ENCODE data around the gene ZC3H13.

Gene ZC3H13

DNA sequence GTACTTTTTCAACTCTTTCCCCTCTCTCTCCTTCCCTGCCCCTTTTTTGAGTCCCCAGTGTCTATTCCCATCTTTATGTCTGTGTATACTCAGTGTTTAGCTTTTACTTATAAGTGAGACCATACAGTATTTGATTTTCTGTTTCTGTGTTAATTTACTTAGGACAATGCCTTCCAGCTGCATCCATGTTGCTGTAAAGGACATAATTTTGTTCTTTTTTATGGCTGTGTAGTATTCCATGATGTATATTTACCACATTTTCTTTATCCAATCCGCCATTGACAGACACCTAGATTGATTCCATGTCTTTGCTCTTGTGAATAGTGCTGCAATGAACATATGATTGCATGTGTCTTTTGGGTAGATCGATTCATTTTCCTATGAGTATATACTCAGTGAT is 10.7 kb upstream of the ZC3H13 start:
- no peak for DNase-seq (ENCODE audit: low spot score)

DNA sequence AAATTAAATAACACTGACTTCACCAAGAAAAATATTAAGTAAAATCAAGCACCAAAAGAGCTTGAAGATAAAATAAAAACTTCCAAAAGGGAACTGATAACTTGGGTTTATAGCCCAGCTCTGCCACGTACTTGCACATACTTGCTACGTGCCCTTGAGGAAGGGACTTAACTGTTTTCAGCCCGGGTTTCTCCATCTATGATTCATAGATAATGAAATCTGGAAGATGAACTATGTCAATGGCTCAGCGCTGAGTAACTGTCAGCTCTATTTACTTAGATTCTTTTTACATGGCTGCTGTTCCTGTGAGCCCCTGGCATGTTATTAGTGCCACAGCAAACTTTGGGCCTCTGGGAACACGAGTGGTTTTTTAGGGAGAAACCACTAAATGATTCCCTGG is 9.6 kb upstream of the ZC3H13 start:
- DNase-seq (ENCODE audit: low spot score): no peak

DNA sequence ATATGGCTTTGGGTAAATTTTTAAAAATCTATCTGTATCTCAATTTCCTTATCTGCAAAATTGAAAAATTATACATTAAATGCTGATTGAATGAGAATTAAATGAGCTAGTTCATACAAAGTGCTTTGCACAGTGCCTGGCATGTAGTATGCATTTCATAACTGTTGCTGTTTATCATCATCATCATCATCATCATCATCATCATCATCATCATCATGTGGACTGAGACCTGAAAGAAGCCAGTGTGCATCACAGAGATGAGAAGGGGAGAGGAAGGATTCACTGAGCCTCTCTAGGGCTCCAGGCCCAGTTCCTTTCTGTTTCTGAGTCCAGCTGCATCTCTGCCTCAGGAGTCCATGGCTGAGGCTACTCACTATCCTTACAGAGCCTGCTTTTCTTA is 6.9 kb upstream of the ZC3H13 start:
- DNase-seq (ENCODE audit: low spot score): peak; percentile 43

DNA sequence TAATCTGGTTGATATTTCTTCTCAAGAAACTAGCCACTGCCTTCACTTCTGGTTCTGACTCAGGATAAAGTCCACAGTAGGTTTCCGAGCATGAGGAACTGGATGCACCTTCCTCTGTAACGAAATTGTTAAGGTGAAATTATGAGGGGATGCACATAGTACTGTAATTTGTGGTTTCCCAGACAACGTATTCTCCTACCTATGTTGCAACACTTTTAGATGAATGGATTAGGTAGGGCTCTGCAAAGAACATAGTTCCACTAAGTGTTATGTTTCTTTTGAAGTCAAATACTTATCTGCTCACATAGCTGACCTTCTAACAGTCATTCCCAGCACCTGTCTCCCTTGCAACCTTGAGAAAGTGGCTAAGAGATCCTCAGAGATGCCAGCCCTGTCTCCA is 5.7 kb upstream of the ZC3H13 start:
- peak; percentile 17 for DNase-seq (ENCODE audit: low spot score)

DNA sequence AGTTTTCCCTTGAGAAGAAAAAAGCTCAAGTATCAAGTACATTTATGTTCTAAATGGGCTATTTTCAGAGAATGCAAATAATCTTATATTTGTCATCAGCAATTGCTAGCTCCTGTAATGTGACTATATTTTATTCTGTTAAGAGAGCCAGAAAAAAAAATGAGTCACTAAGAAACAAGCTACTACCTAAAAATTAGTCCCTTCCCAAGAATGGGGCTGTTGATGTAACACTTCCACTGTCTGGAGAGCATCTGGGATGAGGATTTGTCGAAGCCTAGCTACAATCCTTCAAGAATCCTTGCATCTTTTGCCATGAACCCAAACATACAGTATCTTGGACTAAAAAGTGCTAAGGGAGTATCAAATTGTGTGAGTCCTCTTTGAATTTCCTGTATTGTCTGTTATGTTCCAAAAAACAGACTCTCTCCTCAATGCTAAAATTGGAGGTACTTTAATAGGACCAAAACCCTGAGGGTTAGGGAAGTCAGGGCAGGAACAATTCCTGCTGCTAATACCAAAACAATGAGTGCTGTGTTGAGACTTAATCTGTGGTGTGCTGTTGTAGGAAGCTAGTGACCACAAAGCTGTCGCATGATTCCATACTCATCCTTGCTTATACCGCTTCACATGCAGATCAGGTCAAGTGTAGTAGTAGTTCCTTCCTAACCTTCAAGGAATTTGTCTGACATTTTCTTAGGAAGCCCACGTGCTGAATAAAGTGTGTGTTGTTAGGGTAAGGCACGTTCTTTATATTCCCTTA is 4.9 kb upstream of the ZC3H13 start:
- peak; percentile 83 for DNase-seq (ENCODE audit: low spot score)

DNA sequence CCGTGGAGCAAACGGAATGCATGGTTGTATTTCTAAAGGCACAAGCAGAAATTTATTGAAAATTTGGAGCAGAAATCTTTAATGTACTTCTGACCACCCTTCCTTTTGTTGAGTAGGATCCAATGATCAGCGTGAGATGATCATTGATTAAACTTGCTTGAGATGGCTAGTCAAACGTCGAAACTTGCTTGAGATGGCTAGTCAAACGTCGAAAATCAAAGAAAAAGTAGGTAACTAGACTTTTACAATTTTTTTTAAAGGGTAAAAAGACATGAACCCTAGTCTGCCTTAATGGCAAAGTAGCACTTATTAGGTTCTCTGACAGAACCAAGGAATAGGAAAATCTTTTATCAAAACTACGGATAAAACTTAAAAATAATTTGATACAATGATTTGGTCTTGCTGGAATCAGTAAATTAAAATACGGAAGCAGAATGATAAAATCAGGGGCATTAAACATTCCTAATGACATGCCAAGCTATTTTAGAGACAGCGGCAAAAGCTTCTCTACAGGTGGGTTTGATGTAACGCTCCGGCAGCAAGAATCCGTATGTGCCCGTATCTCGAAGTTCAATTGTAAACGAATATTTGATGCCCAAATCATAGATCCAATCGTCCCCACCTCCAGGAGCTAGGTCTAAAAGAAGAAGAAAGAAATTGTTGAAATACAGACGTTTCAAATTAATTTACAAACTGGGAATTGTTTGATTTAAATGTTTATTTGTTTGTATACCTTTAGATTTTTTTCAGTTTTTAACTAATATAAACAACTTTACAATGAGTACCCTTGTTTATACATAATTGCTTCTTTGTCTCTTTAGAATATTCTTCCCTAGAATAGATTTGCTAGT is 841 bp upstream of the ZC3H13 start:
- DNase-seq (ENCODE audit: low spot score): peak; percentile 37

DNA sequence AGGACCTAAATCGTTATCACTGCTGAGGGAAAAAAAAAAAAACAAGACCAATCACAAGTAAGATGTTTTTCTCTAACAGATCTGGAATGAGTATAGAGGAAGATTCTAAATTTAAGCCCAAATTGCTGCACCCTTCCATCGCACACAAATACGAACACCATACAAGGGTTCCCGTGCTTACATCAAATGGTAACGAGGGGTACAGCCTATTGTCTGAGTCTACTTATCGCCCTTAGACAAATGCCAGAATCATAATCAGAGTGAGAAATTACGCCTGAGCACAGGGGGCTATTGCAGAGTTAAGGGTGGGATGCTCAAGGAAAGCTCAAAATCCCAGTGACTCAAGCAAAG is 603 bp downstream of the ZC3H13 start:
- DNase-seq (ENCODE audit: low spot score): no peak

DNA sequence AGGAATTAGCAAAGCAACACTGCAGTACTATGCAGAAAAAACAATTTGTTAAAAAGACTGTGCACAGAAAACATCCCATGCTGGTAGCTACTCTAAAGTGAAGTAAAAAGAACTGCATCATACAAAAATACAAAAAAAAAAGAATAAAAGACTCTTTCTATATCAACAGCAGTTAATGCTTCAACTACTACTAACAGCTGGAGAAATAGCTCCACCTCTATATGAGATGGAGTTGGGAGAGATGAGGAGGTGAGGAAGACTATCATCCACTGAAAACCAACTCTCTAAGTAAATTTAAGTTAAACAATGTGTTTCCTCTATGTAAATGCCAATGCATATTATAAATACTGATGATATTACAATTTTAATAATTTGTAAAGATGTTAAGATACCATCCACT is 1.8 kb downstream of the ZC3H13 start:
- DNase-seq (ENCODE audit: low spot score): no peak

DNA sequence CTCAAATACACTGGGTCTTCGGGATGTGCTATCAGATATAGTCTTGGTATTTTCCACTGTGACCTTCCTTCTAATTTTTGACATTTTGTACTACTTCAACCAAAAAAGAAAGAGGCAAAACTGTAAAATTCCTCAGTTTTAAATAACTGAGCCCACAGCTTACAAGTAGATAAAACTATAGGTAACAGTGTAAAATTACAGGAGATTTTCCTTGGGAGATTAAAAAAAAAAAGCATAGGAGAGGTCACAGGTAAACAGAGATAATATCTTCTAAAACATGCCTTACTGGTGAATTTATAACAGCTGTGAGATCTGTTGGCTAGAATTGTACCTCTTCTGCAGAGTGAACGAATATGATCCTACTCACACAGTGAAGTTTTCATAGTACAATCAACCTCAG is 7.1 kb downstream of the ZC3H13 start:
- DNase-seq (ENCODE audit: low spot score): no peak

DNA sequence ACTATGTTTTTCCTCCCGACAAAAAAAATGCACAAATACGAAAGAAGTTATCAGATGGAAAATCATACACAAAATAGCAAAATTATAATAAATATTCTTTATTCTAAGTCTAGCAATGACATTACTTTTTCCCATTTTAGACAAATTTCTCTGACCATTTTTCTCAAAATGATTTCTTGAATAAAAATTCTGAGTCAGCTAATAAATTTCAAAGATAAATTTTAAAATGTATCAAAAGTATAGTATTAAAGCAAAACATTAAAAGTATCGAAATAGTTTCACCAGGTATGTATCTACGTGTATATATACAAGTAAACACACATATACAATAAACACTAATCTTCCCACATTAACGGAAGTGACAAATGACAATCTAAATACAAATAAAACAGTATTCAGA is 8.9 kb downstream of the ZC3H13 start:
- no peak for DNase-seq (ENCODE audit: low spot score)

DNA sequence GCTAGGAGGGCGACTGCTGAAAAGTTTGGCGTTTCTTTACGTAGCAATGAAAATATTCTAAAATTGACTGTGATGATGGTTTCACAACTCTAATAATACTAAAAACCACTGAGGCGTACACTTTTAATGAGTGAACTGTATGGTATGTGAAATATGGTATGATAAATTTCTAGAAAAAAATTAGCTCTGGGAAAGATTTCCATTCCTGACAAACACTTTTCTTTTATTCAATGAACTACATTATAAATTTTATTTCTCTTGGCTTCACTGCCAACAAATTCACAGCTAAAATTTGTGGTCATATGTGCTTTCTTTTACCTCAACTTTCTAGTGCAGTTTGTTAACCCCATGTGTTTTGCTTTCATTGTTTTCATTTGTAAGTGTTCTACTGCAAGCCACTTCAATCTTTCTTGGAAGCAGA is 11.1 kb downstream of the ZC3H13 start:
- DNase-seq (ENCODE audit: low spot score): no peak

DNA sequence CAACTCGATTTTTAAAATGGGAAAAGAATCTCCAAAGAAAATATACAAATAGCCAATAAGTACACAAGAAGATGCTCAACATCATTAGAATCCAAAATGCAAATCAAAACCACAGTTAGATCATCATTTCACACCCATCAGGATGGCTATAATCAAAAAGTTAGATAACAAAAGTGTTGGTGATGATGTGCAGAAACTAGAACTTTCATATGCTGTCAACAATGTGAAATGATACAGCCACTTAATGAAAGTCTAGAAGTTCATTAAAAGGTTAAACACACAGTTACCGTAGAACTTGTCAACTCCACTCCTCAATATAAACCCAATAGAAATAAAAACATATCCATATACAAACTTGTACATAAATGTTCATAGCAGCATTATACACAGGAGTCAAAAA is 11.8 kb downstream of the ZC3H13 start:
- DNase-seq (ENCODE audit: low spot score): no peak

DNA sequence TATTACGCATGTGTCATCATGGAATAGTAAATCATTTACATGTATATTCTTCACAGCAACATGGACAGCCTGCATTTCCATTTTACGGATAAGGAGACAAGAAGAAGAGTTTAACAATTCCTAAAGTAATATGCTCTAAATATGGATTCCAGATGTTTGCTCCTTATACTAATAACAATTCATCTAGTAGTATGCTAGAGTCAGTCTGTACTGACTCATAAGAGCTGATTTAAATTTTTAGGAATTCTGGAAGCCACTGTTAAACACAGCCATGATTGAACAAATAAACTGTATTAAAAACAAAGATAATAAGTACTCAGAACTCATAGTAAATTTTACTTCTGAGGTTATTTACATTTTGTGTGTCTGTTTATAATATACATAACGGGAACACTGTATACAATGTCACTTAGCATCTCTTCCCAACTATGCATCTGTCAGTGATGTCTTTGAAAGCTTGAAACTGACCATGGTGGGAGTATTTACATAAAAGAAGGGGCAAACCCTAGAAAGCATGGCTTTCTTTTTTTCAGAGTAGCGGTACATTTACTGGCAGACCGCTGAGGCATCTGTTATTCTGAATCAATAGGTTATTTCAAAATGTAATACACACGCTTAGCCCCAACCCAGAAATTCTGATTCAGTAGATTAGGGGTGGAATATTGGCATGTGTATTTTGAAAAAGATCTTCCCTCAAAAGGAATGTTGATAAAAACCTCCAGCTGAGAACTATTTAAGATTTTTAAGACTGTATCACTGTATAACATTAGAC is 12.9 kb downstream of the ZC3H13 start:
- DNase-seq (ENCODE audit: low spot score): no peak

DNA sequence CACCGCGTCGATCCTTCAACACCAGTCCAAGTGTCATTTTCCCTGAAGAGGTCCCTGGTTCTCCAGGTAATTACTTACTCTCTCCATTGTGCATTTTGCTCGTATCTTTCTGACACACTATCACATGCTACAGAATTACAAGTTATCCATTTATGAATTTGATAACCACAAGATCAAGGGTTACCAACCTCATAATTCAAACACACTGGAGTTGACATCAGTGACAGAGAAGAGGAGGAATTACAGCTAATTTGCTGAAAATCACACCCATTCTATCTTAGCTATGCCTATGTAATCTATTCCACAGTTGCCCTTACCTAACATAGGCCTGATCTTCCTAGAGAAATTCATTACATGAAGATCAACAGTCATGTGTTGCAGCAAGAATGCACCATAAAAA is 14.2 kb downstream of the ZC3H13 start:
- no peak for DNase-seq (ENCODE audit: low spot score)

DNA sequence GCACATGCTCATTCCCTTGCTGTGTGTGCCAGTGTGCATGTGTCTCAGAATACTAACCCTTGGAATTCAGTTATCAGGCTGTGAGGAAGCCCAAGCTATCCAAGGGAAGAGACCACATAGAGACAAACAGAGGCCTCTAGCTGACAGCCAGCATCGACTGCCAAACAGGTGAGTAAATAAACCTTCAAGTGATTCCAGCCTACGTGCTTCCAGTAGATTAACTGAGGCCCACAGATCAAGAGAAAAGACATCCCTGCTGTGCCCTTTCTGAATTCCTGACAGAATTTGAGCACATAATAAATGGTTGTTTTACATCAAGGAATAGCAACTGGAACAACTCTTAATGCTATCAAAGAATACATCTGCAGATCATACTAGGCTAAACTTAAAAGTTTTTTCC is 17.5 kb downstream of the ZC3H13 start:
- DNase-seq (ENCODE audit: low spot score): no peak

DNA sequence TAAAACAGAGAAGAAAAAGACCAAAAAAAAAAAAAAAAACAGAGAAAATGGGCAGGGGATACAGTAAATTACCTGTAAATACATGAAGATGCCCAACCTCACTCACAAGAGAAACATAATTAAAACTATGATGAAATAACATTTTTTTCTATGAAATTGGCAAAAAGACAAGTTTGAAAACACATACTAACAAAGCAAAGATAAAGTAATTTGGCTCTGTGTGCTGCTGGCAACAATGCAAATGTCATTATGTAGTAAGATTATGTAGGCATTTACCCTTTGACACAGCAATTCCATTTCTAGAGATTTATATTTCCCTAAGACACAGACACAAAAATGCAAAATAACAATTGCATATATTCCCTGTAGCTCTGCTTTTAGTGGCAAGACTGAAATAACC is 20.2 kb downstream of the ZC3H13 start:
- DNase-seq (ENCODE audit: low spot score): no peak

DNA sequence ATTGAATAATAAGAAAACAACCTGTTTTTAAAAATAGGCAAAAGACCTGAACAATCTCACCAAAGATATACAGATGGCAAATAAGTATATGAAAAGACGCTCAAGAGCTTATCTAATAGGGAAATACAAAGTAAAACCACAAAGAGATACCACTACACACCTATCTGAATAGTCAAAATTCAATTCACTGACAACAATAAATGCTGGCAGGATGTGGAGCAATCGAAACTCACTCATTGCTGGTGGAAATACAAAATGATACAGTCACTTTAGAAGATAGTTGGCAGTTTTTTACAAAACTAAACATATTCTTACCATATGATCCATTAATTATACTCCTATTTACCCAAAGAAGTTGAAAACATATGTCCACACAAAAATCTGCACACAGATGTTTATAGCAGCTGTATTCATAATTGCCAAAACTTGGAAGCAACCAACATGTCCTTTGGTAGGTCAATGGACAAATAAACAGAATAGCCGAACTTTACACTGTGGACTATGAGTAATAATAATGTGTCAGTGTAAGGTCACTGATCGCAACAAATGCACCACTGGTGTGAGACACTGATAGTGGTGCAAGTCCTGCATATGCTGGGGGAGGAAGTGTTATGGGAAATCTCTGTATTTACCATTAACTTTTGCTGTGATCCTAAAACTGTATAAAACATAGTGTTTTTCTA is 20.8 kb downstream of the ZC3H13 start:
- no peak for DNase-seq (ENCODE audit: low spot score)

DNA sequence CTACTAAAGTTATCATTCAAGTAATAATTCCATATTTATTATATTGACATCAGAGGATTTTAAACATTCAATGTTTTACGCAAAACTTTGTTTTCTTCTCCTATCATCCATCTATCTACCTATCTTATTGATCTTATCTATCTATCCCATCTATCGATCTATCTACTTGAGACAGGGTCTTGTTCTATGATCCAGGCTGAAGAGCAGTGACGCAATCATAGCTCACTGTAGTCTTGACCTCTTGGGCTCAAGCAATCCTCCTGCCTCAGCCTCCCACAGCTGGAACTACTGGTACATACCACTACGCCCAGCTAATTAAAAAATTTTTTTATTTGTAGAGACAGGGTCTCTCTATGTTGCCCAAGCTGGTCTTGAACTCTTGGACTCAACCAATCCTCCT is 27.4 kb downstream of the ZC3H13 start:
- DNase-seq (ENCODE audit: low spot score): no peak

DNA sequence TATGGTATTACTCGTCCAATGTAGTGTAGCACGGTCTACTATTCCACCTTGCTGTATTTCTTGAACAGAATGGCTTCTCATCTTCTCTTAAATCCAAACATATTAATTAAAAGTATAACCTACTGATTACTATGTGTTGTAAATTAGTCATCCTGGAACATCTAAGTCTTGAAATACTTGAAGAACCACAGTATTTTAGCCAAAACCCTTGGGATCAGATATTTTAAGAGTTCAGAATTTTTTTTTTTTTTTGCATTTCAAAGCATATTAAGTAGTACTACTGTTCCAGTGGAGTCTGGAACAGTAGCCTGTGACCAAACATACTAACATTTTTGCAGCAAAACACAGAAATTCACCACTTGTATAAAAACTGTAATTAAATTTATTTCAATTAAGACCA is 30.1 kb downstream of the ZC3H13 start:
- no peak for DNase-seq (ENCODE audit: low spot score)

DNA sequence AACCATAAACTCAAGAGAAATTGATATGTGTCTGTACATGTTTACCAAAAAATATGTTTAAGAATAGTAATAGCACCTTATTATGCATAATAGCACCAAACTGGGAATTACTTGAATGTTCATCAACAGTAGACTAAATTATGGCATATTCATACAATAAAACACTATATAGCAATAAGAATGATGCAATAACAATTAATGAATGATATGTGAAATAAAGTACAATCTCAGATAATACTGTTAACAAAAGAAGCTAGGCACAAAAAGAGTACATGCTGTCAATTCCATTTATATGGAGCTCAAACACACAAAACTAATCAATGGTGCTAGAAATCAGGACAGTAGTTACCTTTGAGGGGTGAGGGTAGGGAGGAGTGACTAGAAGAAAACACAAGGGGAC is 36.3 kb downstream of the ZC3H13 start:
- no peak for DNase-seq (ENCODE audit: low spot score)

DNA sequence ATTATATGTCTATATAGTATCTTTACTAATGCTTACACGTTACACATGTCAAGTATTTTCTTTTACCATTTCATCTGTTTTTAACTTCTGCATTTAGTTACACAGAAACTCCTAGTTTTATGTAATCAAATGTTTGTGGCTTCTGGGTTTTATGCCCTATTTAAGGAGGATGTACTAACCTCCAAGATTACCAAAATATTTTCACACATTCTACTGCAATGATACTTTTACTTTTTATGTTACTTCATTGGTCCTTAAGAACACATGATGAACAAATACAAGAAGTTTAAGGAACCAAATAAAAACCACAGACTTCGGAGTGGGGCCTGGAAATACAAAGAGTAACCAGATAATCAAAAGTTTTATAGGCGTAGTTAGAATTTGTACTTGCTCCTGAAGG is 37.2 kb downstream of the ZC3H13 start:
- DNase-seq (ENCODE audit: low spot score): no peak

DNA sequence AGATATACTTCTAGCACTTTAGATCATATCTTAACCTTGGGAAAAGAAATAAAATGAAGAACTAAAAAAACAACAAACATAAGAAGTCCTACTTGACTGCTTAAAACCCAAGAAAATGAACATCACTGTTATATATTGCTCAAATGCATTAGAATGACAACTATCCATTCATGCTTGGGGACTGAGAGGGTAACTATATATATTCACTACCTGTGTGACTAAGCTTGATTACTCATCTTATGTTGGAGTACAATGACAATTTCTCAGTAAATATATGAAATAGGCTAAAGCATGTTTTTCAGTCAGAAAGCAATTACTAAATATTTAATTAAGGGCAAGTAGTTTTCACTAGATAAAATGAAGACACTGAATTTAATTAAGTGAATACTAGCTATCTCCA is 40.1 kb downstream of the ZC3H13 start:
- no peak for DNase-seq (ENCODE audit: low spot score)
